Endothelial cell of umbilical vein (primary cell): ENCODE results near the gene TRAPPC8. TPM values are rescaled to one million over a fixed set of nuclear protein-coding genes. Genes with fewer than 3 reads are reported as not detected.

ENCODE experiments used
- BruUV-seq: library from RNA; stranded (reverse); fragments of 400-500 nt; replicated peaks from 2 replicates; lab custom pipeline; 2021; lab: Mats Ljungman, UMichigan
- CTCF ChIA-PET: fragments of 300-600, 350-600 bp; sonication (Branson Sonifier 250); formaldehyde crosslinking; loops from one replicate; lab custom pipeline; 2021; ENCODE audit warnings: antibody characterized with exemption, inconsistent platforms; lab: Charles Lee
- POLR2A ChIA-PET: fragments of 300-600, 350-600 bp; sonication (Branson Sonifier 250); formaldehyde crosslinking; loops from one replicate; lab custom pipeline; 2021; ENCODE audit warnings: antibody characterized with exemption, inconsistent platforms; lab: Charles Lee
- DNase-seq: peaks from one replicate; pipeline ENCODE4 v3.0.0-alpha.2; 2011; ENCODE audit warnings: low read depth, low spot score
- FAIRE-seq: peaks from 2 replicates; lab custom pipeline; 2011; peaks lifted over from hg19 to GRCh38; lab: Jason Lieb, UNC
- H2AFZ ChIP-seq: 2 replicates; pipeline ENCODE4 v1.6.0; 2012; ENCODE audit warnings: low read depth, low read length, control low read depth, inconsistent platforms
- H3K27ac ChIP-seq: 2 replicates; pipeline ENCODE4 v1.5.1; 2011; ENCODE audit warnings: low read depth, mild to moderate bottlenecking, control low read depth, low read length, moderate library complexity; ENCODE audit not compliant: insufficient read depth
- H3K27me3 ChIP-seq, 2 experiments: 2 replicates each; pipeline versions ENCODE4 v1.6.0 to v1.6.1; 2011; ENCODE audit warnings: low read length in 2 of 2, mixed read lengths in 1 of 2; ENCODE audit not compliant: control insufficient read depth in 2 of 2, insufficient read depth in 2 of 2
- H3K36me3 ChIP-seq, 2 experiments: 2 replicates in 1 of 2; 3 replicates in 1 of 2; pipeline ENCODE4 v1.5.1; 2011; ENCODE audit warnings: low read length in 2 of 2, mild to moderate bottlenecking in 1 of 2, moderate library complexity in 1 of 2; ENCODE audit not compliant: control insufficient read depth in 2 of 2, insufficient read depth in 2 of 2; ENCODE audit errors: extremely low read depth in 1 of 2
- H3K4me1 ChIP-seq: 3 replicates; pipeline ENCODE4 v1.5.1; 2011; ENCODE audit warnings: mild to moderate bottlenecking, low read length; ENCODE audit not compliant: control insufficient read depth, insufficient read depth; ENCODE audit errors: extremely low read depth
- H3K4me2 ChIP-seq: 2 replicates; pipeline ENCODE4 v1.6.1; 2011; ENCODE audit warnings: low read length, control low read depth, mixed read lengths; ENCODE audit not compliant: insufficient read depth
- H3K4me3 ChIP-seq, 3 experiments: fragments of 200-600 bp in 1 of 3; sonication (generic), shearing (Covaris generic) in 1 of 3; replicated peaks in 1 of 3; 2 replicates each; pipeline ENCODE4 v1.5.1; 2011 to 2016; ENCODE audit warnings: control low read depth in 3 of 3, low read length in 3 of 3, mild to moderate bottlenecking in 2 of 3, inconsistent platforms in 1 of 3, low read depth in 1 of 3, moderate library complexity in 1 of 3; ENCODE audit not compliant: insufficient read depth in 1 of 3
- H3K79me2 ChIP-seq: 2 replicates; pipeline ENCODE4 v1.6.0; 2012; ENCODE audit warnings: low read length, inconsistent platforms; ENCODE audit not compliant: control insufficient read depth, insufficient read depth
- H3K9ac ChIP-seq: replicated peaks from 2 replicates; pipeline ENCODE3; 2011; ENCODE audit warnings: low read length, control low read depth; ENCODE audit not compliant: insufficient read depth; ENCODE audit errors: extremely low read depth
- H3K9me1 ChIP-seq: replicated peaks from 3 replicates; pipeline ENCODE4 v1.6.0; 2011; ENCODE audit warnings: mild to moderate bottlenecking, low read length; ENCODE audit not compliant: control insufficient read depth, insufficient read depth; ENCODE audit errors: extremely low read depth
- H3K9me3 ChIP-seq: replicated peaks from 2 replicates; pipeline ENCODE4 v1.5.1; 2012; ENCODE audit warnings: low read length, inconsistent platforms; ENCODE audit not compliant: control insufficient read depth, insufficient read depth
- H4K20me1 ChIP-seq: replicated peaks from 2 replicates; pipeline ENCODE3; 2011; ENCODE audit warnings: mild to moderate bottlenecking, low read length; ENCODE audit not compliant: control insufficient read depth, insufficient read depth; ENCODE audit errors: extremely low read depth
- CTCF ChIP-seq, 2 donors: IDR thresholded peaks; 1 replicate in 1 of 2; 2 replicates in 1 of 2; pipeline ENCODE4 v1.5.1; 2011; ENCODE audit warnings: low read length in 2 of 2, mild to moderate bottlenecking in 2 of 2, moderate library complexity in 2 of 2, control low read depth in 1 of 2, inconsistent platforms in 1 of 2, low read depth in 1 of 2; ENCODE audit not compliant: insufficient read depth in 1 of 2; ENCODE audit errors: extremely low read depth in 1 of 2
- EZH2 ChIP-seq: IDR thresholded peaks from 2 replicates; pipeline ENCODE4 v1.6.1; 2012; ENCODE audit warnings: borderline replicate concordance, low read depth, mild to moderate bottlenecking, moderate library complexity, low read length, inconsistent platforms; ENCODE audit not compliant: severe bottlenecking
- FOS ChIP-seq: IDR thresholded peaks from 2 replicates; pipeline ENCODE4 v1.6.1; 2011; ENCODE audit warnings: mild to moderate bottlenecking, low read length, moderate library complexity, borderline replicate concordance; ENCODE audit not compliant: insufficient read depth
- GATA2 ChIP-seq: IDR thresholded peaks from 2 replicates; pipeline ENCODE4 v1.7.0; 2011; ENCODE audit warnings: low read depth, mild to moderate bottlenecking, moderate library complexity, mixed read lengths, low read length; ENCODE audit not compliant: insufficient read length, insufficient read depth
- JUN ChIP-seq: IDR thresholded peaks from 2 replicates; pipeline ENCODE4 v1.6.1; 2011; ENCODE audit warnings: borderline replicate concordance, low read depth; ENCODE audit not compliant: insufficient read length, insufficient read depth
- MAX ChIP-seq: IDR thresholded peaks from 2 replicates; pipeline ENCODE4 v1.6.1; 2011; ENCODE audit not compliant: insufficient read depth, insufficient read length
- MYC ChIP-seq: IDR thresholded peaks from one replicate; pipeline ENCODE4 v1.6.1; 2011; ENCODE audit warnings: mild to moderate bottlenecking, low read depth, low read length
- POLR2A ChIP-seq: IDR thresholded peaks from 2 replicates; pipeline ENCODE4 v1.6.1; 2012; ENCODE audit warnings: low read depth, mild to moderate bottlenecking, control low read depth, low read length
- POLR2AphosphoS5 ChIP-seq: IDR thresholded peaks from 2 replicates; pipeline ENCODE4 v1.6.1; 2012; ENCODE audit warnings: low read depth, mild to moderate bottlenecking, control low read depth, low read length, moderate library complexity; ENCODE audit not compliant: insufficient read depth
- dilution Hi-C: fragments of 300-500 bp; cut with MboI; formaldehyde crosslinking; loops from one replicate; pipeline ENCODE4 v1.15.0; 2019; ENCODE audit warnings: low sequenced_read_pairs; ENCODE audit not compliant: extremely low pct_ligation_motif_present
- intact Hi-C: fragments of 100-400 bp; cut with micrococcal nuclease; formaldehyde crosslinking; loops from one replicate; pipeline ENCODE4 v1.10.0; 2022
- polyA plus RNA-seq, 4 experiments: library from polyadenylated mRNA; depleted of rRNA in 3 of 4; stranded (reverse) in 3 of 4; unstranded in 1 of 4; fragments of >200 nt; gene quantifications; 2 replicates each; pipeline versions ENCODE4 v1.2.1 to v1.2.3, GENCODE V29; 2011 to 2012; ENCODE audit warnings: missing spikeins in 1 of 4
- total RNA-seq: library from RNA; stranded (reverse); gene quantifications from 2 replicates; pipeline ENCODE4 v1.2.3, GENCODE V29; 2021

TRAPPC8 gene
- total and polyA plus RNA-seq, 2 donors (not counting 3 experiments of a cell fraction or from before 2014, with no cell fraction given), result 25.0 to 30.1 TPM

GRCh38 chr18:31821545-31822171 lies 121.3 kb downstream of the TRAPPC8 start:
- ChIA-PET POLR2A (interaction anchor here (1.0 kb wide), 1 partner anchor 121 kb away, joined by 4 read pairs; the partner anchor contains the start of gene TRAPPC8), CTCF (interaction anchor here (0.8 to 2.8 kb wide), 4 partner anchors 44 to 265 kb away, joined by 3 to 42 read pairs (median 10); no protein-coding TSS in a partner anchor)
- dilution Hi-C loops (no loop called here), intact Hi-C loops (no loop called here)
- Histone ChIP-seq H3K9me3 (no peaks in the 10 kb centered on the region), H3K9me1 (no peaks in the 10 kb centered on the region), H3K27me3 (peaks cover 4 to 7% of the 10 kb centered on the region in 2 experiments), H3K4me3 (no peak overlapping the region), H4K20me1 (no peaks in the 10 kb centered on the region), H3K79me2 (no peaks in the 10 kb centered on the region), H3K4me1 (no peaks in the 10 kb centered on the region), H3K9ac (no peak overlapping the region), H3K27ac (no peak overlapping the region), H3K36me3 (no peaks in the 10 kb centered on the region), H2AFZ (no peak overlapping the region), H3K4me2 (no peak overlapping the region)
- DNase-seq, result peak; percentile 69
- TF ChIP-seq GATA2 (no peak), POLR2AphosphoS5 (no peak), POLR2A (no peak), MAX (no peak), CTCF (IDR thresholded peaks at IDR 0.05; ENCODE audit: extremely low read depth in 1 of 2, insufficient read depth in 1 of 2, low read depth in 1 of 2, low read length in 2 of 2) (no peak), FOS (no peak), MYC (no peak), EZH2 (no peak), JUN (no peak)
- no TSS peak for BruUV-seq
- FAIRE-seq, result no peak
